ENCODE results near the gene PAQR7.

The PAQR7 gene

DNA sequence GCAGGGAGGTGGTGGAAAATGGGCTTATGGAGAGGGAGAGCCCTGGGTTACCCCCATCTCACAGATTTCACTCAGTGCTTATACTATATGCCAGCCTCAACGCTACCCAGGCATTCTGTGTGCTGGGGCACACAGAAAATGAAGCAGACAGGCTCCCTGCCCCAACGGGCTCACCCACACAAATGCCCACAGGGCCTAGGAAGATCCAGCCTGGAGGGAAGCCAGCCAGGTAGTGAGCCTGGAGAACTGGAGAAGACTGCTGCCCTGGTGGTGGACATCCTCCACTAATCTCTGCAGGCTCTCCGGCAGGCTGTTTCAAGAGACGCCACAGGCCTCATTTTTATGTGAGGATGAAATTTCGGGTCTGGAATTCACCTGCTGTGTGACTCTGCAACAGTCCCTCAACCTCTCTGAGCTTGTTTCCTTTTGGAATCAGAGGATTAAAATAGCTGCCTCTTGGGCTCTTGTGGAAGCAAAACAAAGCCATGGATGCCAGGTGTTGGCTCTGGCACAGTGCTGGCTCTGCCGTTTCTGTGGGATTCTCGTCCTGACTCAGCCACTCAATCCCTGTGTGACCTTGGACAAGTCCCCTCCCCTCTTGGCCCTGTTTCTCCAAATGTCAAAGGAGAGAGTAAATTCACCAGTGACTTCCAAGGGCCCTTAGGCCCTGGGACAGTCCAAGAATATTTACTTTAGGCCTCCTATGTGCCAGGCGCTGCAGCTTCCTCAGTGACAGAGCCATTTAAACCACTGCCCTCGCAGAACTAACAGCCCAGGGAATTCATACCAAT lies 3.6 kb downstream of the PAQR7 start:
- DNase-seq, result no peak

DNA sequence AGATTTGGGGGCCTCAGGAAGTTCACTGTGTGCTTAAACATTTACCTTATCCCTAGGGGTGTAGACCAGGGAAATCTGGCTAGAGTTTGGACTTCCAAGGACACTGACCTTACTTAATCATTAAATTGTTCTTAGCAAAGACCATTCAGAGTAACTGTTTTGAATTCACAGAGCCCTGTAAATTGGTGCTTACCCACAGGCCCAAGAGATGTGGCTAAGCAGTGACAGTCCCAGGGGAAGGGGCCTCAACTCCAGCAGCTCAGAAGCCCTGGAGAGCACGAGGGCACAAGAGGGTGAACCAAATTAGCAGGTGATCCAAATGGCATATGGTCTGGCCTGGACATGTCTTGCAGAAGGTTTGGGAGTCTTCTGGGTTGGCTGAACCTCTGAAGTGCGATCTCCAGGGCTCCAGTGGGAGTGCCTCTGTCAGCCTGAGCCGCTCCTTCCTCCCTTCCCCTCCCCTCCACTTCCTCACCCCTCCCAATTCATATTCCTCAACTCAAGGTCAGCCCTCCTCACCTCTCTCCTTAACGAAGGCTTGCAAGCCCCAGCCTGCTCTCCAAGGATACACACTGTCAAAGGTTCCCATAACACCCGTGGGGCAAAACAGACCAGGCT lies 4.3 kb downstream of the PAQR7 start:
- DNase-seq, result no peak

DNA sequence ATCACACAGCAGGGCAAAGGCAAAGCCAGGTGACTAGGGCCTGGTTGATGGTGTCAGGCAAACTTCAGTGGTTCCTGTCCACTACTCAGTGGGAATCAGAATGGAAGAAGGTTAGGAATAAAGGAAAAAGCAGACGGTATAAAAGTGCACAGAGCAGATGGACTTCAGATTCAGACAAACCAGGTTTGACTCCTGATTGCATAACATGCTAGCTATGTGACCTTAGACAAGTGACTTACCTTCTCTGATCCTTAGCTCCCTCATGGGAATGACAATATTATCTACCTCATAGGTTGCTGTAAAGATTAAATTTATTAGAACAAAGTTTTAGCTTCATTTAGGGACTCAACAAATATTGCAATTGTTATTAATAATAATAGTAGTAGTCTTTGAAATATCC lies 4.9 kb downstream of the PAQR7 start:
- DNase-seq, result no peak

DNA sequence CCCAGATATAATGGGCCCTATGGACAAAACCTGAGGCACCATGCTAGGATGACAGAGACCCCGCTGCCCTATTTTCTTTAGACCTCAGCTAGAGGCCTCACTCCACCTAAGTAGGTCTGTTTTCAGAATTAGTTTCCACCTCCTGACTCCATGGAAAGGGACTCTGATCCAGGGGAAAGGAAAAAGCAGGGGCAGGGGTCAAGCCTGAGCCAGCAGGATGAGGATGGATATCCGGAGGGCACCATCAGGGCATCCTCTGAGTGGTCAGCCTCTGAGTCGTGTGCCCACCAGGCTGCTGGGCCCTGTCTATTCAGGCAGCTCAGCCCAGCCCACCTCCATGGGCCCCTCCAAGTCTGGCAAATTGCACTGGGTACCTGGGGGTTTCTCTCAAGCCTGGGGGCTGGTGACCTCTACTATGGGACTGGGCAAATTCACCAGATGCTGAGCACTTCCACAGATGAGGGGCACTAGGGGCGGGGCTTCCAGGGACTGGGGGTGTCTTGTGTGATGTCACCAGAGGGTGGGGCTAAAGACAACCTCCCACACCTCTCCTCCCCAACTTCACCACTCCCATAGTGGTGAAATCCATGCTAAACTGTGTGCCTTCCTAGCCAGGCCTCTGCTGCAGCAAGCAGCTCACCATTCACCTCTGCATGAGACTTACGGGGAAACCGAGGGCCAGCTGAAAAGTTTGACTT lies 5.5 kb downstream of the PAQR7 start:
- DNase-seq, result no peak

DNA sequence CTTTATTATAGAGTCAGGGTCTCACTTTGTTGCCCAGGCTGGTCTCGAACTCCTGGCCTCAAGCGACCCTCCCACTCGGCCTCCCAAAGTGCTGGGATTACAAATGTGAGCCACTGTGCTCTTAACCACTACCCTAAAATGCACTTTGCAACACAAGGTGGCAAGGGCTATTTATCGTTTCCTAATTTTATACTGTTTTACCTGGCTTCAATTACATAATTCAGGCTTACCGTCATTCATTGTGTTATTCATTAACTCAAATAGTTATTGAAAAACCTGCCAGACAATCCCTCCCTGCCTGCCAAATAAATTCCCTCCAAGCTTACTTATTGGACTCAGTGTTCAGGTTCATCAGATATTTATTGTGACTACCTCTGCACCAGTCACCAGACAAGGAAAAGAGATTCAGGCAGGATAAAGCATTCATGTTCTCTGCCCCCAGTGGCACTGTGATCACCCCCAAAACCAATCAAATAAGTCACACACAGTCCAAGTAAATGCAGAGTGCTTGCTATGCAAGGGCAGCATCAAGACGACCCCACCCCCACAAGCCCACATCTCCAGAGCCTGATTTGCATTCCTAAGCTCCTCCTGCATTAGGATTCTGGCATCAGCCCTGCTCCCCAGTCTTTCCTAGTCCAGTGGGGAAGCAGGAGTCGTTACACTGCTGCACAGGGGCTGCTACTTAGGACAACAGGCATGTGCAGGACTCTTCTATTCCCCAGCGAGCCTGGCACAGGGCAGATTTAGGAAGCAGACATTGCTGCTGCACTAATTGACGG lies 8.1 kb downstream of the PAQR7 start:
- no peak for DNase-seq

DNA sequence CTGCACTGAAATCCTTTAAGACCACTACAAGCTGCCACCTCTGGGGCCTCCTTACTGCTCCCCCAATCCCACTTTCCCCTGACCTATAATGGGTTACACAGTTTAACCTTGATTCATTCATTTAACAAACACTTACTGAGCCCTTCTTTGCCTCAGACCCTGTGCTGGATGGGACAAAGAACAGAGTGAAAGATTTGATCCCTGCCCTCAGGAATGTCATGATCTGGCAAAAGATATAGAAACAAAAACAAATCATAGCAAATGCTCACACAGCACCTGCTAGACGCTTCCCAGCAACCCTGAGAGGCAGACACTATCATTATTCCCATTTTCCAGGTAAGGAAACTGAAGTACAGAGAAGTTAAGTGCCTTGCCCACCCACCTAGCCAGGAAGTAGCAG lies 9.2 kb downstream of the PAQR7 start:
- DNase-seq, result no peak

DNA sequence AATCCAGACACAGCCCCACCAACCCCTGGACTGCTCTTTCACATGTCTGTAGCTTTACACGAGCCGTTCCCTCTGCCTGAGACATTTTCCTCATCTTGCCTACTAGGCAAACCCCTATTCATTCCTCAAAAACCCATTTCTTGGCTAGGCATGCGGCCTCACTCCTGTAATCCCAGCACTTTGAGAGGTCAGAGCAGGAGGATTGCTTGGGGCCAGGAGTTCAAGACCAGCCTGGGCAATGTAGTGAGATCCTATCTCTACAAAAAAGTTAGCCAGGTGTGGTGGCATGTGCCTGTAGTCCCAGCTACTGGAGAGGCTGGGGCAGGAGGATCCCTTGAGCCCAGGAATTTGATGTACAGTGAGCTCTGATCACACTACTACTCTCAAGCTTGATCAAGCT lies 11.1 kb downstream of the PAQR7 start:
- no peak for DNase-seq

DNA sequence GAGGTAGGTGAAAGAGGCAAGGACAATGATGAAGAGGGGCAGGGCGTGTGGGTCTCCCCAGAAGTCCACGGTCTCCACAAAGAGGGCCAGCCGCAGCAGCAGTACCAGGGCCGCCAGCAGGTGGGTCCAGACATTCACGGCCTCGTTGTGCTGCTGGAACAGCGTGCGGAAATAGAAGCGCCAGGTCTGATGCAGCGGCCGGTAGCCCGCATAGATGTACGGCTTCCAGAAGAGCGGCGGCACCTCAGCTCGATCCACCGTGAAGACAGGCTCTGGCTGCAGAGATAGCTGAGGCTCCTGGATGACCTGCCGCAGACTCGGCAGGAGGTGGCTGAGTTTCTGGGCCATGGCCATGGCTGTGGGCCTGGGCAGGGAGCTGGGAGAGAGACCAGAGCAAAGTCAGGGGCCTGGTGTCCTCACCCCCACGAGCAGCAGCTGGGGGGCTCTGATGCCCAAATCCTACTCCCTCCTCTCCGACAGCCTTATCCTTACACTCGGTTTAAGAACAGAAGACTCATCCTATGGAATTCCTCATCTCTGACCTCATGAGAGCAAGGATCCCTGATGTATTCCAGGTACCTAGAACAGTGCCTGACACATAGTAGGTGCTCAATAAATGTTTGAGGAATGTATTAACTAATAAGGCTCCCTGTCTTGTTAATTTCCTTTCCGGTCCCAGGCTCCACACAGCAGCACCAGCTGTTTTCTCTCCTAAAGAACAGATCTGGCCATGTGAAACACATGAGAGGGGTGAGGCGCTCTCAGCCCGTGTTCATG lies 11.8 kb downstream of the PAQR7 start:
- DNase-seq, result no peak

DNA sequence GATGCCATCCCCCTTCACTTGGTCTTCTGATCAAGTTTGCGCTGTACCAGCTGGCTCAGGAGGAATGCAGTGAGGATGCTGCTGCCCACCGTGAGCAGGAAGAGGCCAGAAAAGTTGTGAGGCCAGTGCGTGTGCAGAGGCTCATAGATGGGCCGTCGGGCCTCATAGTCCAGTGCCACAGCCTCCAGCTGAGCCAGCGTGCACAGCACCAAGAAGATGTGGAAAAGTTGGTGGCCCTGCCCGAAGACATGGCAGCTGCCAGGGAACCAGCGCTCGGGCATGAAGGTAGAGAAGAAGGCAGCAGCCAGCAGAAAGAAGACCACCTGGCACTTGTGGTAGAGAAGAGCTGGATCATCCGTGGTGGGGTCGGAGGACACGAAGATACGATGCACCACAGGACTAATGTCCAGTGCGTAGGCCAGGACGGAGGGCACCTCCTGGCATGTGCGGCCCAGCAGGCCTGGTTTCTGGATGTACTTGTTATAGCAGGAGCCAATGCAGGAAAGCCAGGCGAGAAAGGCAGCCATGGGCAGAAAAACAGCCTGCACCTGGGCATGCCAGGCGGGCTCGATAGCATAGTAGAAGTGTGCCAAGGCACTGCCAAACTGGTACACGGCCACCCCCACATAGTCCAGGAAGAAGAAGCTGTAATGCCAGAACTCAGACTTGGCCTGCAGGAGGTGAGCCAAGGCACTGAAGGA lies 12.6 kb downstream of the PAQR7 start:
- no peak for DNase-seq

DNA sequence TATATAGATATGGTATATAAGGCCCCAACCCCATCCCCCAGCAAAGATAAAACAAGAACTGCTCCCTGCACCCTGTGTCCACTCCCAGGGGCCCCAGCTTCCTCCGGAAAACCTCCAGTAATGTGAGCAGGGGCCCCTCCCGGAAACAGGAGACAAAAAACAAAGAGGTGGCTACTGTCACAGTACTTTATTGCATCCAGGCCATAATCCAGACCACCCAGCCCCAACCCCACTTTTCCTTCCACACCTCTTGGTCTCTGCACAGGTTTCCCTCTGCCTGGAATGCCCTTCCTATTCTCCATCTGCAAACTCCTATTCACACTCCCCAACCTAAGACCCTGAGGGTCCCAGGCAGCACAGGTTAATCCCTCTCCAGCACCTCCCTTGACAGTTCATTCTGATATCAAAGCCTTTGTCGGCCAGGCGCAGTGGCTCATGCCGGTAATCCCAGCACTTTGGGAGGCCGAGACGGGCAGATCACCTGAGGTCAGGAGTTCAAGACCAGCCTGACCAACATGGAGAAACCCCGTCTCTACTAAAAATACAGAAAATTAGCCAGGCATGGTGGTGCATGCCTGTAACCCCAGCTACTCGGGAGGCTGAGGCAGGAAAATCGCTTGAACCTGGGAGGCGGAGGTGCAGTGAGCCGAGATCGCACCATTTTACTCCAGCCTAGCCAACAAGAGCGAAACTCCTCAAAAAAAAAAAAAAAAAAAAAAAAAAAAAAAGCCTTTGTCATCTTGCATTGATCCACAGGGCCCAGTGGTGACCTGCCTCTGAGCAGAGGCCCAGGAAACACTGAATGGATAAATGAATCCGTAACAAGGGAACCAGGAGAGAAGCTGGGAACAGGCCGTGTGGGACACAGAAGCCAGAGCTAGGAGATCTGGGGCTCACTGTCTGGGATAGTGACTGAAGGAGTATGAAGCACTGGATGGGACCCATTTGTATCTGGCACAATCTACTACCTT lies 13.9 kb downstream of the PAQR7 start:
- no peak for DNase-seq

DNA sequence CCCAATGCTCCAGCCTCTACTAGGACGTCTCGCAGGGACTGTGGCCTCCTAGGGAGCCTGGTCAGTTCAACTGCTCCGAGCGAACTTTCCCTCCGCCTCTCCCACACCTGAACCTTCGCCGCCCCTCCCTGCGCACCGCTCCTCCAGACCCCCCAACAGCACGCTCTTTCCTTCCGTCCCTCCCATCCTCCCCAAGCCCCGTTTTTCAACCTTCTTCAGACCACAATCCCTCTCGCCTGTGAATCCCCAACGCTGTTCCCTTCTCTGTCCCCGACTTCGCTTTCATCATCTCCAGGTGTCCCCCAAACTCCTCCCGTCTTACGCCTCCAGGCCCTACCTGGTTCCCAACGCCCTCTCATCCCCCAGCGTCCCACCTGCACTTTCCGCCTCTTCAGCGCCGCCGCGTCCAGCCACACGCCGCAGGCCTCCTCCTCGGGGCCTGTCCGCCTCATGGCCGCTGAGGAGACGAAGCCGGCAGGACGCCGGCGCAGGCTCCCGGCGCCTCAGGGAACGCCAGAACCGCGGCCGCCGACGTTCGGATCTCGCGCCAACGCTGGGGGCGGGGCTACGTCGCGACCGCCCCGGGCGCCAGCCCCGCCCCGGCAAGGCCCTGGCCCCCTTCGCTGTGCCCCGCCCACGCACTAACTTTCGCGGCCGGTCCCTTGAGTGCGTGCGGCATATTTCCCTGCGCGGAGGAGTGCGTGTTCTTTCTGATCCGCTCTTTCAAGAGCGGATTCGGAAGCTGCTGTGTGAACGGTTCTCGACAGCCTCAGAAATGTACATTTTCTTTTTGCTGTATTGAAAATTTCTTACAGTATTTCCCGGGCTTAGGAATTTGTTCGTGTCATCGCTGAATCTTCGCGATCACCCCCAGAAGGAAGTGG lies 16.4 kb downstream of the PAQR7 start, which contains the start of gene AUNIP:
TSS of gene AUNIP (minus strand) at position 552 of the 884 bp plus-strand sequence. CDS start at position 452, 100 bp downstream.
- peak; percentile 89 to 97 for DNase-seq

DNA sequence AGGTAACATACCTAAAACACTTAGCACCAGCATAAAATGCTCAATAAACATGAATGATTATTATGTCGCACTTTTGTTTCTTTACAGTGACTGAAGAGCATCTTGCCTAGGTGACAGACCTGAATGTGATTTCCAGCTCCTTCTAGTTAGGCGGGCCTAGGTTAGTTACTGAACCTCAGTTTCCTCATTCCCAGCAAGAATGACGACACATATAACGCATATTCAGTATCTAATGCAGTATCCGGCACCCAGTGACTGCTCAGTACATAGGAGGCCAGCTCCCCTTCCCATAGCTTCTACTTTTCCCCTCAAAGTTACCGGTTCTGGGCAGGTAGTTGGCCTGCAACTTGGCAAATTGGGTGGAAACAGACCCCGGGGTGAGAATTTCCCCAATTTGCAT lies 17.0 kb downstream of the PAQR7 start:
- peak in 1 of 2 donors; percentile 33 for DNase-seq

DNA sequence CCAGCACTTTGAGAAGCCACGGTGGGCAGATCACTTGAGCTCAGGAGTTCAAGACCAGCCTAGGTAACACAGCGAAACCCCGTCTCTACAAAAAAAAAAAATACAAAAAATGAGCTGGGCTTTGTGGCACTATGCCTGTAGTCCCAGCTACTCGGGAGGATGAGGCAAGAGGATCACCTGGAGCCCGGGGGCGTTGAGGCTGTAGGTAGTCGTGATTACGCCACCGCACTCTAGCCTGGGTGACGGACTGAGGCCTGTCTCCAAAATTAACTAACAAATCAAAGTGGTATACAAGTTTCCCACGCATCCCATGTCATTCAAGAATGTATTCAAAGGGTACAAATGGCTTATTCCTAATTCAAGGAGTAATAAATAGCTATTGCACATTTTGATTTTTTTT lies 18.7 kb downstream of the PAQR7 start:
- DNase-seq, result no peak

DNA sequence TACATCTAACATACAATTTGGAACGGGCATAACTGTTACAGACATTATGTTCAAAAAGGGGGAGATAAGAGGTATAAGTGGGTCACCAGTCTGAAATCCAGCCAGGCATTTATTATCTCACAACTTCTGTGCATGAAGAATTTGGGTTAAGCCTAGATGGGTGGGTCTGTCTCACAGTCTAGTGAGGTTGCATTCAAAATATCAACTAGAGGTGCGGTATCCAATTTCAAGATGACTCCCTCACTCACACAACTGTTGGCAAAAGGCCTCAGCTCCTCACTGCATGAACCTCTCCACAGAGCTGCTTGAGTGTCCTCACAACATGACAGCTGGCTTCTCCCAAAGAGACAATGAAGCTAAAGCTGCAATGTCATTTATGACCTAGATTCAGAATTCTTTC lies 21.0 kb downstream of the PAQR7 start:
- DNase-seq, result no peak

DNA sequence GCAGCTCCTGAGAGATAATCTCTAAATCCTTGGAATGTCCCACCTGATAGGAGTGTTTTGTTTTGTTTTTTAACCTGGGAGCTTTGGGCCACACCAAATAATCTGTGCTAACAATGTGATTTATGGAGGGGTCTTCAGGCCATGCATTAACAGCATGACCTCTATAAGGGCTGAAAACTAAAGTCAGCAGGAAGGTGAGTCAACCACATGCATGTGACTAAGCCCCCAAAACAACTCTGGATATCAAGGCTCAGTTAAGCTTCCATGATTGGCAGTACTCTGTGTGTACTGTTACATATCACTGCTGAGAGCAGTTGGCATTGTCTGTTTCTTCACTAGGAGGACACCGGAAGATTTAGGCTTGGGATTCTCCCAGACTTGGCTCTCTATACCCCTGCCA lies 27.0 kb downstream of the PAQR7 start:
- no peak for DNase-seq

DNA sequence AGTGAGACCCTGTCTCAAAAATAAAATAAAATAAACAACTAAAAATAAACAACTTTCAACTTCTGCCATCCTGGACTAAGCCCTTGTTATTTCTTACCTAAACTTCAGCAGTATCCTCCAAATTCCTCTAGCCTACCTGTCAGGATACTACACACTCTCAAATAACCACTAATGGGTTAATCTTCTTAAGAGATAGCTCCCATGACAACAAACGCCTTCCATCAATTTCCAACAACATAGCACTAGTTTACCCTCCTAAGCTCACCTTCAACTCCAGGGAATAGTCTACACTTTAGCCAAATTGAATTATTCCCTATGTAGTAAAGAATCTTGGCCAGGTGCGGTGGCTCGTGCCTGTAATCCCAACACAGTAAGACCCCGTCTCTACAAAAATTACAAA lies 27.6 kb downstream of the PAQR7 start:
- no peak for DNase-seq

DNA sequence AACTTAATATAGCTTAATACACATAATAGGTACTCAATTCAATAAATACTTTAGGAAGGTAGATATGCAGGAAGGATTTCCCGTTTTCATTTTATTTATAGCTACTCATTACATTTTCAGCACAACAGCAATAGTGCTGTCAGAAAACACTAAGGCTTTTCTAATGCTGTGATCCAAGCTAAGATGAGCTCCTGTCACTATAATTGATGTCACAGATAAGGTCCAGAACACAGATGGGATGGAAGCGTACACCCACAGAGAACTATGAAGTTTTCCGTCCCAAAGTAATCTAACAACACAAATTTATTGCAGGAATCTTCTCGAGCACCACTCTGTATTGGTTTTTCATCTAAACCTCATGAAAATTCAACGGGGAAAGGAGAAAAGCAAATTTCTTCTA lies 29.8 kb downstream of the PAQR7 start:
- no peak for DNase-seq

DNA sequence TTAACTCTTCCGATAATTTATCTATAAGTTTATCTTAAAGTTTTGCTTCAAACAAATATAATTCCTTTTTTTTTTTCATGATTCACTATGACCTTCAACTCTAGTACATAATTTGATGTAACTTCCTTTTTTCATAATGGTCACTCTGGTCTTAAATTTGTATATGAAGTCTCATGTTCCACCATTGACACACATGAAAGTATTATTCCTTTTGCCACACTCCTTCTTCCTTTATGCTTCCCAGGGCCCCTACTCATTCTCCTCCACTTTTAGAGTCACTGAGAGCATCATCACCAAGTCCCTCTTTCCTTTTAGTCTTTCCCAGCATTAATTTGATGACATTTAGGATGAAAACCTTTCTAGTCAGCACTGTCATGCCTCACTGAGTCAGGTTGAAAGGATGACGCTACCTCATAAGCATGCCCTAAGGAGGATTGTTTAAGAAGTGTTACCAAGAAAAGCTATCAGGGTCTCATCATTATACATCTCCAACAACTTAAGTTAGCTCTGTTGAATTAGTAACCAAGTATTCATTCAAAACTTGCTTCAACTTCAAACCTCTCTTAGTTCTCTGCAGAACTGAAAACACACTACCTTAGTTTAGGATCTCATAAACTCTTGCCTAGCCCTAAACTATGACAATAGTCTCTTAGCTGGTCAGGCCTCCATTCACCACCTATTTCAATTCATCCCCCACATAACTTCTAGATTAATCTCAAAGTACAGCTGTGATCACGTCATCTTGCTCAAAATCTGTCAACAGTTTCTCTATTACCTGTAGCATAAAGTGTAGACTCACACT lies 30.8 kb downstream of the PAQR7 start:
- peak; percentile 19 to 29 for DNase-seq

DNA sequence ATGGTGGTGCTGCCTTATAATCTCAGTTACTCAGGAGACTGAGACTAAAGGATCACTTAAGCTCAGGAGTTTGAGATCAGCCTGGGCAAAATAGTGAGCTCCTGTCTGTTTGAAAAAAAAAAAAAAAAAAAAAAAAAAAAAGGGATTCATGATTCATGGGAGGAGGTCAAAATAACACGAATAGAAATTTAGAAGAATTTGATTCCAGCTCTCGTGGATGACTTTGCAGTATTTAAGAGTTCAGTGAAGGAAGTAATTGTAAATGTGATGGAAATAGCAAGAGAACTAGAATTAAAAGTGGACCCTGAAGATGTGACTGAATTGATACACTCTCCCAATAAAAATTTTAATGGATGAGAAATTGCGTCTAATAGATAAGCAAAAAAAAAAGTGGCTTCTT lies 32.0 kb downstream of the PAQR7 start:
- DNase-seq, result no peak

Measured in inflammatory macrophage treated with lipopolysaccharide for 1 hour (primary cell).